Neural cell (in vitro differentiated cells): ENCODE data around the gene TBC1D5. TPM values are rescaled to one million over a fixed set of nuclear protein-coding genes. Genes with fewer than 3 reads are reported as not detected.

Experiments used
- H2AFZ ChIP-seq: fragments of 200-600, 300-800 bp; sonication (generic), shearing (Covaris generic); 2 replicates; pipeline ENCODE4 v1.6.0; 2014; ENCODE audit warnings: low read depth, mild to moderate bottlenecking, antibody characterized with exemption, low read length, moderate library complexity
- H3F3A ChIP-seq: fragments of 200-600 bp; shearing (Covaris generic); 2 replicates; pipeline ENCODE4 v1.6.1; 2016; ENCODE audit warnings: mild to moderate bottlenecking, moderate library complexity, mixed read lengths, antibody characterized with exemption, low read length; ENCODE audit not compliant: insufficient read depth, poor library complexity, severe bottlenecking
- H3K27ac ChIP-seq: fragments of 200-600, 300-800 bp; sonication (generic), shearing (Covaris generic); 2 replicates; pipeline ENCODE4 v1.5.1; 2014; ENCODE audit warnings: mild to moderate bottlenecking, low read length, moderate library complexity
- H3K27me3 ChIP-seq: fragments of 300-800, 200-600 bp; sonication (generic), shearing (Covaris generic); 2 replicates; pipeline ENCODE4 v1.6.0; 2014; ENCODE audit warnings: mild to moderate bottlenecking, low read depth, low read length, moderate library complexity; ENCODE audit not compliant: insufficient read depth
- H3K36me3 ChIP-seq: fragments of 300-800, 200-600 bp; sonication (generic), shearing (Covaris generic); 2 replicates; pipeline ENCODE4 v1.5.1; 2014; ENCODE audit warnings: mild to moderate bottlenecking, antibody characterized with exemption, low read length, moderate library complexity; ENCODE audit not compliant: insufficient read depth
- H3K4me2 ChIP-seq: fragments of 300-800, 200-600 bp; sonication (generic), shearing (Covaris generic); 2 replicates; pipeline ENCODE4 v1.6.0; 2014; ENCODE audit warnings: mild to moderate bottlenecking, low read length
- H3K4me3 ChIP-seq: fragments of 300-800, 200-600 bp; sonication (generic), shearing (Covaris generic); 2 replicates; pipeline ENCODE4 v1.5.1; 2014; ENCODE audit warnings: mild to moderate bottlenecking, low read length, moderate library complexity
- H3K79me2 ChIP-seq: fragments of 200-600 bp; shearing (Covaris generic); replicated peaks from 2 replicates; pipeline ENCODE4 v1.6.0; 2014; ENCODE audit warnings: mild to moderate bottlenecking, low read length, moderate library complexity; ENCODE audit not compliant: insufficient read depth
- H3K9ac ChIP-seq: fragments of 300-800, 200-600 bp; sonication (generic), shearing (Covaris generic); 2 replicates; pipeline ENCODE4 v1.6.1; 2016; ENCODE audit warnings: mild to moderate bottlenecking, low read length, mixed read lengths
- H3K9me2 ChIP-seq: fragments of 200-600 bp; shearing (Covaris generic); 2 replicates; pipeline ENCODE4 v1.6.1; 2016; ENCODE audit warnings: mild to moderate bottlenecking, low read length, mixed read lengths; ENCODE audit not compliant: insufficient read depth
- H3K9me3 ChIP-seq: fragments of 200-600, 300-800 bp; sonication (generic), shearing (Covaris generic); 2 replicates; pipeline ENCODE4 v1.6.1; 2016; ENCODE audit warnings: mild to moderate bottlenecking, mixed run types, low read length, moderate library complexity, mixed read lengths
- H4K20me1 ChIP-seq: fragments of 200-600 bp; shearing (Covaris generic); 2 replicates; pipeline ENCODE4 v1.6.1; 2016; ENCODE audit warnings: mild to moderate bottlenecking, mixed run types; ENCODE audit not compliant: insufficient read depth
- CTCF ChIP-seq: fragments of 450-650 bp; IDR thresholded peaks from 2 replicates; pipeline ENCODE4 v1.5.1; 2014; ENCODE audit warnings: antibody characterized with exemption, mild to moderate bottlenecking, moderate library complexity; ENCODE audit not compliant: poor library complexity, severe bottlenecking
- EP300 ChIP-seq: fragments of 450-650 bp; conservative IDR thresholded peaks from 2 replicates; pipeline ENCODE4 v1.6.1; 2014; ENCODE audit warnings: antibody characterized with exemption, mild to moderate bottlenecking, moderate library complexity; ENCODE audit not compliant: poor library complexity, severe bottlenecking
- EZH2 ChIP-seq: fragments of 200-600, 300-800 bp; shearing (Covaris generic), sonication (generic); IDR thresholded peaks from 2 replicates; pipeline ENCODE4 v1.6.1; 2014; ENCODE audit warnings: antibody characterized with exemption, low read length, borderline replicate concordance, mild to moderate bottlenecking; ENCODE audit not compliant: insufficient read depth, poor library complexity, severe bottlenecking
- MXI1 ChIP-seq: fragments of 450-650 bp; conservative IDR thresholded peaks from 2 replicates; pipeline ENCODE4 v1.6.1; 2014; ENCODE audit warnings: antibody characterized with exemption, mild to moderate bottlenecking; ENCODE audit not compliant: poor library complexity, severe bottlenecking
- POLR2AphosphoS5 ChIP-seq: IDR thresholded peaks from 2 replicates; pipeline ENCODE4 v1.6.1; 2012
- RAD21 ChIP-seq: fragments of 450-650 bp; conservative IDR thresholded peaks from 2 replicates; pipeline ENCODE4 v1.6.1; 2014; ENCODE audit warnings: antibody characterized with exemption, mild to moderate bottlenecking, moderate library complexity
- REST ChIP-seq: IDR thresholded peaks from 2 replicates; pipeline ENCODE4 v1.6.1; 2012; ENCODE audit warnings: borderline replicate concordance
- SMC3 ChIP-seq: fragments of 450-650 bp; conservative IDR thresholded peaks from 2 replicates; pipeline ENCODE4 v1.6.1; 2014; ENCODE audit warnings: antibody characterized with exemption, mild to moderate bottlenecking, moderate library complexity; ENCODE audit not compliant: poor library complexity
- TAF1 ChIP-seq: IDR thresholded peaks from 2 replicates; pipeline ENCODE4 v1.6.1; 2012; ENCODE audit warnings: low read depth
- polyA plus RNA-seq: library from polyadenylated mRNA; depleted of rRNA; stranded (reverse); fragments of >200 nt; gene quantifications from 2 replicates; pipeline ENCODE4 v1.2.3, GENCODE V29; 2014

Gene TBC1D5
- polyA plus RNA-seq, 1 donor from 2014 or later: 28.3 TPM

- no peaks in the 10 kb centered on the region for H3K79me2 ChIP-seq
- no peaks in the 10 kb centered on the region for H3K27me3 ChIP-seq
- H3K27ac ChIP-seq: no peak overlapping the region
- no peaks in the 10 kb centered on the region for H4K20me1 ChIP-seq
- no peak overlapping the region for H3K9ac ChIP-seq
- no peak for TF ChIP-seq POLR2AphosphoS5
- TF ChIP-seq EP300: no peak
- TF ChIP-seq RAD21: no peak
- TF ChIP-seq EZH2: no peak
- no peak for TF ChIP-seq MXI1
- no peak for TF ChIP-seq REST
- no peak for TF ChIP-seq CTCF
- TF ChIP-seq SMC3: no peak
- no peak for TF ChIP-seq TAF1
- no peak overlapping the region for H2AFZ ChIP-seq
- H3F3A ChIP-seq: no peaks in the 10 kb centered on the region
- H3K4me2 ChIP-seq: no peak overlapping the region
- H3K4me3 ChIP-seq: no peak overlapping the region
- no peaks in the 10 kb centered on the region for H3K9me2 ChIP-seq
- no peaks in the 10 kb centered on the region for H3K36me3 ChIP-seq
- H3K9me3 ChIP-seq: no peaks in the 10 kb centered on the region
Observed at GRCh38 chr3:17402442-17402841, 340.0 kb downstream of the TBC1D5 start.

- no peaks in the 10 kb centered on the region for H3K36me3 ChIP-seq
- no peaks in the 10 kb centered on the region for H3K9me2 ChIP-seq
- H3K9me3 ChIP-seq: no peaks in the 10 kb centered on the region
- H3K4me2 ChIP-seq: no peak overlapping the region
- TF ChIP-seq RAD21 (no peak), REST (no peak), POLR2AphosphoS5 (no peak), CTCF (no peak), EP300 (no peak), EZH2 (no peak), MXI1 (no peak), SMC3 (no peak), TAF1 (no peak)
- no peak overlapping the region for H3K9ac ChIP-seq
- H3K4me3 ChIP-seq: no peak overlapping the region
- no peaks in the 10 kb centered on the region for H3K79me2 ChIP-seq
- no peak overlapping the region for H3K27ac ChIP-seq
- no peak overlapping the region for H2AFZ ChIP-seq
- no peaks in the 10 kb centered on the region for H3F3A ChIP-seq
- no peaks in the 10 kb centered on the region for H4K20me1 ChIP-seq
- no peaks in the 10 kb centered on the region for H3K27me3 ChIP-seq
Observed at GRCh38 chr3:17401912-17402311, 340.5 kb downstream of the TBC1D5 start.
